ENCODE measurements around the gene ACTR3. TPM values are rescaled to one million over a fixed set of nuclear protein-coding genes. Genes with fewer than 3 reads are reported as not detected.

Gene ACTR3
- polyA plus RNA-seq, 1 donor, result 108 TPM

GRCh38 chr2:114005110-114005783 is 115.4 kb downstream of the ACTR3 start:
- DNase-seq, result no peak

GRCh38 chr2:114006460-114006859 is 116.6 kb downstream of the ACTR3 start:
- DNase-seq, result no peak

GRCh38 chr2:114007436-114007835 is 117.5 kb downstream of the ACTR3 start:
- no peak for DNase-seq

GRCh38 chr2:114008720-114009119 is 118.8 kb downstream of the ACTR3 start:
- no peak for DNase-seq

GRCh38 chr2:114009205-114009944 is 119.5 kb downstream of the ACTR3 start:
- DNase-seq, result peak; percentile 52

- no peak for DNase-seq
These were observed 120.1 kb downstream of the ACTR3 start for GRCh38 chr2:114010001-114010400.

GRCh38 chr2:114011713-114012112 is 121.8 kb downstream of the ACTR3 start:
- no peak for DNase-seq

Other genes starting within 250 kb of the ACTR3 start
- 49.7 TPM for gene SLC35F5, start 133.4 kb upstream of the ACTR3 start, polyA plus RNA-seq (ENCODE audit: insufficient read length)